Activated CD8-positive, alpha-beta memory T cell treated with anti-CD3 and anti-CD28 coated beads, Interleukin-2, amount 50 U/mL, for 1 hour (primary cell): ENCODE data around the gene RING1.

Experiments used
- DNase-seq: peaks from one replicate; pipeline ENCODE4 v3.0.0-alpha.2; 2020; ENCODE audit errors: extremely low read depth

RING1 gene

GRCh38 chr6:33171880-33172687, 36.2 kb upstream of the RING1 start:
- DNase-seq: no peak

DNA sequence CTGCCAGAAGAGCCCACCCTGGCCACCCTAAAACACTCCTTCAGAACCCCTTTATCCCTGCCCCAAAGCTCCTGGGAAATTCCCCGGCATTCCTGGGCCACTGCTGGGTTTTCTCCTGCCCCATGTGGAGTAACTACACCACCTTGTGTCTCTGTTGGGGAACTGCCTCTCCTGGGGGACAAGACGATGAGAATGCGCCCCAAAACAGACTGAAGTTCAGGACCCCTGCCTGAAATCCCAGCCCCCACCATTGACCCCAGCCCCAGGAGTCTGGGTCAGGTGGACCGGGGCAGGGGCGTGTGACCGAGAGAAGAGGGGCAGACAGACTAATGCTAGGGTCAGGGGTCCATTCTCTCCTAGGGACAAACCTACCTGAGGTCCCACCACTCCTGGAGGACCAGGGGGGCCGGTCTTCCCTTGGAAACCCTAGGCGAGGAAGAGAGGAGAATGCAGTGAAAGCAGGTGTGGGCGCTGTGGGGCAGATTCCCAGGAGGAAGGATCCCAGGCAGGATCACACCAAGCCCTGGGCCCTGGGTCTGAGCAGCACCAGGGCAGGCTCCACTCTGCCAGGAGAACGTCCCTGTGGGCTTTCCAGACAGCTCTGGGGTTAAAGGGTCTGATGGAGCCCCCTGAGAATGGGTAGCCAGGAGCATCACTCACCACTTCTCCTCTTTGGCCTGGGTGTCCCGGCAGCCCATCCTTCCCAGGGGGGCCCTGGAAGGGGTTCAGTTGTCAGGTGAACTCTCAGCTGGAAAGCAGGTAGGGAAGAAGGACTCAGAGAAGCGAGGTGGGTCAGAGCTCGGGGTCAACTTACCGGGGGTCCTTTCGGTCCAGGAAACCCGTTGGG, 35.4 kb upstream of the RING1 start:
- DNase-seq: no peak

DNA sequence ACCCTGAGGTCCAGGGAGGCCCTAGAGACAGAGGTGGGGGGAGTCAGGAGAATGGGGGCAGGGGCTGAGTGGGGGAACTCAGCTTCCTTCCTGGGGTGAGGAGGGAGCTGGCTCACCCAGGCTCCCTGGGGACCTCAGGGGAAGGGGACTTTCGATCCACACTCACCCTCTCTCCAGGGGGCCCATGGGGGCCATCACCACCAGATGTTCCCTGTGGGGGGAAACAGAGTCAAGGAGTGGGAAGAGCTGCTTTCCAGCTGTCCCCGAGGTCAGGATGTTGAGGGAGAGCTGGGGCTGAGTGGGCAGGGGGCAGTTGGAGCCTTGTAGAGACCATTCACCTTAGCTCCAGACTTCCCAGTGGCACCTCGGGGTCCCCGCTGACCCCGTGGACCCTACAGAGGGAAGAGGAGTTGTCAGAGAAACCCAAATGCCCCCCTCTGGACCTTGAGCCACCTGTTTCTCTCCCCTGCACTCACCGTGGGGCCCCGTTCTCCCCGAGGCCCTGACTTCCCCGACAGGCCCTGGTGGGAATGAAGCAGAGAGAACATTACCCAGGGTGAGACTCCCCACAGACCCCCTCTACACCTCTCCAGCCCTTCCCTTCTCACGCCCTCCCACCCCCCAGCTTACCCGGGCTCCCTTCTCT, 34.6 kb upstream of the RING1 start:
- no peak for DNase-seq

- DNase-seq: no peak
Measured at GRCh38 chr6:33174784-33175183, 33.5 kb upstream of the RING1 start.

DNA sequence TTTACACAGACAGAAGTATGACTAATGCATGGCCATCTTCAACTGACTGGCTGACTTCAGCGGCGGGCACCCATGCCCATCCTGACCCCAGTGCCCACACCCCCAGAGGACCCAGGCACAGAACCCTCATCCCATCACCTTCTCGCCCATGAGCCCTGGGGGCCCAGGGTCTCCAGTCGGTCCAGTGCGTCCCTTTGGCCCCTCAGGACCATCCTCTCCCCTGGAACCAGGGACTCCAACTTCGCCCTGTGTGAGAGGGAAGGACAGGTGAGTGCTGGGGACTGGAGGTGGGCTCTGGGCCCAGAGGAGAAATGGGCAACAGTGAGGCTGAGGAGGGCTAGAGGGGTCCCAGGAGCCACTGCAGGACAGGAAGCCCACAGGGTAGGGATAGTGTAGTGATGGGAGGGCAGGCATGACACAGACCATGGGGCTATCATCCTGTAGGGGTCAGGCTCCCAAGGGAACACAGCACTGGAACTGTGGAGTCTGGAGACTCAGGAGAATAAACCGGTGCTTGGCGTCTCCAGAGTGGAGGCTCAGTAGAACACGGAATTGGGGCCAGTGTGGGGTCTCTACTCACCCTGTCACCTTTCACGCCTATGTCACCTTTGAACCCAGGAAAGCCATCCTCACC, 32.7 kb upstream of the RING1 start:
- DNase-seq: no peak

- no peak for DNase-seq
Measured at GRCh38 chr6:33176906-33177305, 31.4 kb upstream of the RING1 start.

- no peak for DNase-seq
Measured at GRCh38 chr6:33177552-33178446, 30.5 kb upstream of the RING1 start.

- DNase-seq: no peak
Measured at GRCh38 chr6:33178755-33179475, 29.4 kb upstream of the RING1 start.

DNA sequence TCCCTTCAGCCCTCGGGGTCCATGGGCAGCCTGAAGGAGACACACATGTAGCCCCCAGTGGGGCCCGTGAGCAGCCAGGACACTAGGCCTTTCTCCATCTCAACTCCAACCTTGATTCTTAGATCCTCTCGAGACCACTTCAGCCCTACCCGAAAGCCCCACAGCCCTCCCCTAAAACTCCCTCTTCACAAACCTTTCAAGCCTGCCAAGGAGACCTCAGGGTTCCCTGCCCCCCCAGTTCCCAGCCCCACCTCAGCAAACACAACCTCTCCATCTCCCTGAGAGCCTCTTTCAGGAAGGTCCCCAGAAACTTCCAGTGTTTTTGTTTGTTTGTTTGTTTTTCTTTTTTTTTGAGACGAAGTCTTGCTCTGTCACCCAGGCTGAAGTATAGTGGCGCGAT, 27.2 kb upstream of the RING1 start:
- DNase-seq: no peak

DNA sequence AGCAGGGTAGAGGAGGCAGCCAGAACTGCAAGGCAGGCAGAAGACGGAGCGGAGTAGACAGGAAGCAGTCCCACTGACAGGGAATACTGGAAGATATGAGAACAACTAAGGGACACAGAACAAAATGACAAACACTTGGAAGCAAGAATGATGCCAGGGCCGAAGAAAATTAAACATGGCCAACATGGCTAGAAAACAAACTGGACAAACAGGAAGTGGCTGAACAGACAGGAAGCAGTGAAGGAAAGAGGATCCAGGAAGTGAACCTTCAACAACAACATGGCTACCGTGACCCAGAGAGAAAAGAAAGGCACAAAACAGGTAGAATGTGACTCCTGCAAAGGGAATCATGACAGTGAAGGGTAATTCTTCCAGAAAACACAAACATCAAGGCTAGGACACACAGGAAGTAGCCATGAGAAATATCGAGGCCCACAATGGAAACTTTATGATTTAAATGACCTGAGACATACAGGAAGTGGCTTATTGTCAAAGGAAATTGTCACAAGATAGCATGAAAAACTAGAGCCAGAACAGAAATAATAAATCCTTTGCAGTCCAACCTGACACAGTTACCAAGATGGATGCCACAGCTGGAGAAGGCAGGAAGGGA, 25.1 kb upstream of the RING1 start:
- DNase-seq: no peak

DNA sequence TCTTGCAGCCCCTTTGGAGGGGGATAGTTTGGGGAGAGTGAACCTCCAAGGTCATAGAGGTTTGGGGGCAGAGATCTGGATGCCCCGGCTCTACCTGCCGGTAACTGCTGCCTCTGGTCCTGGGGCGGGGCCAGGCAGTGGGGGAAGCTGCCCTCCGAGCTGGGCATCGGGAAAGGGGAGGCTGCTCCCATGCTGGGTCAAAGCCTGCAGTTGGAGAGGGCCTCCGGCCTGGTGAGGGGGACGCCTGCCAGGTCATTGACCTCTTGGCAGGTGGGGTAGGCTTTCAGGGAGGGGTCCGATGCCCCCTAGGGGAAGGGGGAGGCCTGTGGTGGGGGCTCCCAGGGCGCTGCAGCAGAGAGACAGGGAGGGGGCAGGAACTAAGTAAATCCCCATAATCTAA, 23.1 kb upstream of the RING1 start:
- DNase-seq: no peak

DNA sequence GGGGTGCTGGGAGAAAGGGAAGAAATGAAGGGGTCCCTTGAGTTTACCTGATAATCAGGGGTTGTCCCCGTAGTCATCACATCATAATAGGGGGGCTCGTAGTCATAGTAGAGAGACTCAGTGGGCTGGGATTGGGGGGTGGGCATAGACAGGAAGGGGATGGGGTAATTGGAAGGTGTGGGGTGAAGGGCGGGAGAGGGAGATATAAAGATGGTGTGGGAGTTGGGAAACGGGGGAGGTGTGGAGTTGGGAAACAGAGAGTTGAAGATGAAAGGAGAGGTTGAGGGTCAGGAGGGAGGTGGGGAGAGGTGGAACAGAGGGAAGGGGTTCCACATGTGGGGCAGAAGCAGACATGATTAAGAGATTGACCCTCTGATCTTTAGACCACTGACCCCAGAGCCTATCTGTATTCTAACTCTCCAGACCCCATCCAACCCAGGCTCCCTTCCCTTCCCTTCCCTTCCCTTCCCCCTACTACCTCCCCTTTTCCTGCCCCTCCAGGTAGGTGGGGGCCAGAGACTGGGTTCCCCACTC, 22.6 kb upstream of the RING1 start:
- DNase-seq: no peak

GRCh38 chr6:33187809-33188208, 20.5 kb upstream of the RING1 start:
- no peak for DNase-seq

GRCh38 chr6:33189164-33189563, 19.1 kb upstream of the RING1 start:
- DNase-seq: no peak

- no peak for DNase-seq
Measured at GRCh38 chr6:33189625-33190448, 18.5 kb upstream of the RING1 start.

GRCh38 chr6:33190504-33191107, 17.7 kb upstream of the RING1 start:
- DNase-seq: no peak

- no peak for DNase-seq
Measured at GRCh38 chr6:33191383-33192104, 16.8 kb upstream of the RING1 start.
